ENCODE measurements around the gene GVQW3. TPM values are rescaled to one million over a fixed set of nuclear protein-coding genes. Genes with fewer than 3 reads are reported as not detected.

Gene GVQW3
- polyA plus RNA-seq, 2 of the 4 experiments (the other 2 are of a cell fraction): 3.6 to 3.8 TPM

- H3K4me1 ChIP-seq: no peaks in the 10 kb centered on the region
- no peak for ATAC-seq
- DNase-seq (ENCODE audit: low read depth in 1 of 2, low spot score in 1 of 2): no peak
- H3K4me2 ChIP-seq: no peak overlapping the region
- CTCF ChIA-PET: interaction anchor here (1.2 kb wide), 1 partner anchor 43 kb away, joined by 3 read pairs; no protein-coding TSS in a partner anchor
- WGBS (ENCODE audit: missing lambda C conversion rate): 93% methylated on average over 2 of the region's 2 CpGs
- no peak overlapping the region for H3K4me3 ChIP-seq
- POLR2A ChIA-PET: no interaction called here
- no peak overlapping the region for H3K27ac ChIP-seq
- no peaks in the 10 kb centered on the region for H3K9me3 ChIP-seq
- no peak for FAIRE-seq
- no peak for TF ChIP-seq CEBPB (IDR thresholded peaks at IDR 0.05)
- TF ChIP-seq ESRRA (IDR thresholded peaks at IDR 0.05; ENCODE audit: borderline replicate concordance, low read length): no peak
- TF ChIP-seq EHF (CRISPR knock-in tag; IDR thresholded peaks at IDR 0.05): no peak
- no peak for TF ChIP-seq FOSB (CRISPR knock-in tag; IDR thresholded peaks at IDR 0.05)
- no peak for TF ChIP-seq ZFP36 (IDR thresholded peaks at IDR 0.05; ENCODE audit: borderline replicate concordance, partially characterized antibody)
- TF ChIP-seq CHD4 (IDR thresholded peaks at IDR 0.05; ENCODE audit: borderline replicate concordance): no peak
- TF ChIP-seq NPAS2 (CRISPR knock-in tag; IDR thresholded peaks at IDR 0.05; ENCODE audit: borderline replicate concordance): no peak
- TF ChIP-seq MAZ (IDR thresholded peaks at IDR 0.05; ENCODE audit: borderline replicate concordance, low read depth, low read length): no peak
- no peak for TF ChIP-seq EP300 (IDR thresholded peaks at IDR 0.05)
- TF ChIP-seq EHMT2 (IDR thresholded peaks at IDR 0.05; ENCODE audit: low read depth): no peak
Measured at GRCh38 chr11:76361776-76362175, 19.3 kb upstream of the GVQW3 start.

DNA sequence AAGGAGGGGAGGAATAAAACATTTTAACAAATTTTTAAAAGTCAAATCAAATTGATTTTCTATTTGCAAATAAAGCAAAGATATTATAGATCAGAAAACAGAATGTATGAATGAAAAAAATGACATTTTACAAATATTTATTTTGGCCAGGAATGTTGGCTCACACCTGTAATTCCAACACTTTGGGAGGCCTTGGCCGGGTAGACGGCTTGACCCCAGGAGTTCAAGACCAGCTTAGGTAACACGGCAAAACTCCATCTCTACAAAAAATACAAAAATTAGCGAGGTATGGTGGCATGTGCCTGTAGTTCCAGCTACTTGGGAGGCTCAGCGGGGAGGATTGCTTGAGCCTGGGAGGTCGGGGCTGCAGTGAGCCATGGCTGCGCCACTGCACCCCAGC, 18.4 kb upstream of the GVQW3 start:
- H3K27ac ChIP-seq: no peak overlapping the region
- H3K4me3 ChIP-seq: no peak overlapping the region
- ATAC-seq (no peak), DNase-seq (ENCODE audit: low read depth in 1 of 2, low spot score in 1 of 2) (no peak), FAIRE-seq (no peak)
- ChIA-PET POLR2A (no interaction called here), CTCF (interaction anchor here (1.2 to 1.4 kb wide), 2 partner anchors 42 to 44 kb away, joined by 3 read pairs; no protein-coding TSS in a partner anchor)
- WGBS (ENCODE audit: missing lambda C conversion rate): 91% methylated on average over 7 of the region's 7 CpGs
- H3K4me1 ChIP-seq: no peaks in the 10 kb centered on the region
- no peaks in the 10 kb centered on the region for H3K9me3 ChIP-seq
- no peak for TF ChIP-seq RFX5 (IDR thresholded peaks at IDR 0.05)
- no peak for TF ChIP-seq FOSL2 (IDR thresholded peaks at IDR 0.05)
- no peak for TF ChIP-seq FOSL2 (CRISPR knock-in tag; IDR thresholded peaks at IDR 0.05)
- no peak for TF ChIP-seq SMC3 (IDR thresholded peaks at IDR 0.05)
- no peak for TF ChIP-seq ESRRA (IDR thresholded peaks at IDR 0.05; ENCODE audit: borderline replicate concordance, low read length)
- TF ChIP-seq PHF8 (IDR thresholded peaks at IDR 0.05; ENCODE audit: borderline replicate concordance, low read depth): no peak
- TF ChIP-seq ELK1 (IDR thresholded peaks at IDR 0.05; ENCODE audit: low read depth, low read length): no peak
- H3K4me2 ChIP-seq: no peak overlapping the region

DNA sequence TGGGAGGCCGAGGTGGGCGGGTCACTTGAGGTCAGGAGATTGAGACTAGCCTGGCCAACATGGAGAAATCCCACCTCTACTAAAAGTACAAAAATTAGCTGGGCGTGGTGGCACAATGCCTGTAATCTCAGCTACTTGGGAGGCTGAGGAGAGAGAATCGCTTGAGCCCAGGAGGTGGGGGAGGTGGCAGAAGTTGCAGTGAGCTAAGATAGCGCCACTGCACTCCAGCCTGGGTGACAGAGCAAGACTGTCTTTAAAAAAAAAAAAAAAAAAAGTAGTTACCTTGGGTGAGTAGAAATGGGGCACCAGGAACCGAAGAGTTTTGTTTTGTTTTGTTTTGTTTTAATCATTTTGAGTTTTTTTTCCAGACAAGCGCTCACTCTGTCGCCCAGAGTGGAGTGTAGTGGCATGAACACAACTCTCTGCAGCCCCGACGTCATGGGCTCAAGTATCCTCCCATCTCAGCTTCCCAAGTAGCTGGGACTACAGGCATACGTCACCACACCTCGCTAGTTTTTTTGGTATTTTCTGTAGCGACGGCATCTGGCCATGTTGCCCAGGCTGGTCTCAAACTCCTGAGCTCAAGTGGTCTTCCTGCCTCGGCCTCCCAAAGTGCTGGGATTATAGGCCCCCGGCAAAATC, 16.0 kb upstream of the GVQW3 start:
- ATAC-seq: no peak
- no peak for DNase-seq (ENCODE audit: low read depth in 1 of 2, low spot score in 1 of 2)
- no peaks in the 10 kb centered on the region for H3K4me1 ChIP-seq
- no peak overlapping the region for H3K4me2 ChIP-seq
- H3K4me3 ChIP-seq: no peak overlapping the region
- H3K27ac ChIP-seq: no peak overlapping the region
- 90% methylated on average over 16 of the region's 16 CpGs for WGBS (ENCODE audit: missing lambda C conversion rate)
- TF ChIP-seq RAD21 (conservative IDR thresholded peaks at IDR 0.05 in 1 of 2, IDR thresholded peaks at IDR 0.05 in 1 of 2) (no peak), ZSCAN20 (CRISPR knock-in tag; IDR thresholded peaks at IDR 0.05) (no peak), ZC3H11A (IDR thresholded peaks at IDR 0.05) (no peak), BHLHE40 (IDR thresholded peaks at IDR 0.05; ENCODE audit: low read depth, low read length) (no peak), HEYL (CRISPR knock-in tag; IDR thresholded peaks at IDR 0.05) (no peak), SMC3 (IDR thresholded peaks at IDR 0.05) (no peak), NFE2L2 (conservative IDR thresholded peaks at IDR 0.05; ENCODE audit: low read length) (no peak), TP53 (CRISPR knock-in tag; IDR thresholded peaks at IDR 0.05) (no peak), HOXA7 (CRISPR knock-in tag; IDR thresholded peaks at IDR 0.05) (no peak), JUN (IDR thresholded peaks at IDR 0.05) (no peak), RFX5 (IDR thresholded peaks at IDR 0.05) (no peak), JUNB (IDR thresholded peaks at IDR 0.05) (no peak), ESRRA (IDR thresholded peaks at IDR 0.05; ENCODE audit: borderline replicate concordance, low read length) (no peak), E2F6 (IDR thresholded peaks at IDR 0.05; ENCODE audit: borderline replicate concordance, low read depth) (no peak), BCL3 (IDR thresholded peaks at IDR 0.05) (no peak), CBX2 (IDR thresholded peaks at IDR 0.05; ENCODE audit: borderline replicate concordance, low read depth) (no peak), KDM1A (IDR thresholded peaks at IDR 0.05; ENCODE audit: low read depth) (no peak)
- TF ChIP-seq, protein P1, sequence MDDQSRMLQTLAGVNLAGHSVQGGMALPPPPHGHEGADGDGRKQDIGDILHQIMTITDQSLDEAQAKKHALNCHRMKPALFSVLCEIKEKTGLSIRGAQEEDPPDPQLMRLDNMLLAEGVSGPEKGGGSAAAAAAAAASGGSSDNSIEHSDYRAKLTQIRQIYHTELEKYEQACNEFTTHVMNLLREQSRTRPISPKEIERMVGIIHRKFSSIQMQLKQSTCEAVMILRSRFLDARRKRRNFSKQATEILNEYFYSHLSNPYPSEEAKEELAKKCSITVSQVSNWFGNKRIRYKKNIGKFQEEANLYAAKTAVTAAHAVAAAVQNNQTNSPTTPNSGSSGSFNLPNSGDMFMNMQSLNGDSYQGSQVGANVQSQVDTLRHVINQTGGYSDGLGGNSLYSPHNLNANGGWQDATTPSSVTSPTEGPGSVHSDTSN (IDR thresholded peaks at IDR 0.05): no peak
- POLR2A ChIA-PET: no interaction called here
- CTCF ChIA-PET: interaction anchor here (0.9 kb wide), 1 partner anchor 47 kb away, joined by 3 read pairs; no protein-coding TSS in a partner anchor
- no peaks in the 10 kb centered on the region for H3K9me3 ChIP-seq
- FAIRE-seq: no peak
